ENCODE results near the gene PRDM10. TPM values are rescaled to one million over a fixed set of nuclear protein-coding genes. Genes with fewer than 3 reads are reported as not detected.

Gene PRDM10
- total RNA-seq, 3 donors from 2014 or later, result 12.1 to 17.9 (median 14.0) TPM

- Histone ChIP-seq H3K4me1 (ENCODE audit: low read depth) (no peaks in the 10 kb centered on the region), H3K36me3 (ENCODE audit: low read depth) (no peaks in the 10 kb centered on the region), H3K4me3 (no peak overlapping the region), H3K9me3 (no peaks in the 10 kb centered on the region)
- intact Hi-C loops (cut with DNase I, micrococcal nuclease), result no loop called here
- TF ChIP-seq, protein P1, sequence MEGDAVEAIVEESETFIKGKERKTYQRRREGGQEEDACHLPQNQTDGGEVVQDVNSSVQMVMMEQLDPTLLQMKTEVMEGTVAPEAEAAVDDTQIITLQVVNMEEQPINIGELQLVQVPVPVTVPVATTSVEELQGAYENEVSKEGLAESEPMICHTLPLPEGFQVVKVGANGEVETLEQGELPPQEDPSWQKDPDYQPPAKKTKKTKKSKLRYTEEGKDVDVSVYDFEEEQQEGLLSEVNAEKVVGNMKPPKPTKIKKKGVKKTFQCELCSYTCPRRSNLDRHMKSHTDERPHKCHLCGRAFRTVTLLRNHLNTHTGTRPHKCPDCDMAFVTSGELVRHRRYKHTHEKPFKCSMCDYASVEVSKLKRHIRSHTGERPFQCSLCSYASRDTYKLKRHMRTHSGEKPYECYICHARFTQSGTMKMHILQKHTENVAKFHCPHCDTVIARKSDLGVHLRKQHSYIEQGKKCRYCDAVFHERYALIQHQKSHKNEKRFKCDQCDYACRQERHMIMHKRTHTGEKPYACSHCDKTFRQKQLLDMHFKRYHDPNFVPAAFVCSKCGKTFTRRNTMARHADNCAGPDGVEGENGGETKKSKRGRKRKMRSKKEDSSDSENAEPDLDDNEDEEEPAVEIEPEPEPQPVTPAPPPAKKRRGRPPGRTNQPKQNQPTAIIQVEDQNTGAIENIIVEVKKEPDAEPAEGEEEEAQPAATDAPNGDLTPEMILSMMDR (IDR thresholded peaks at IDR 0.05), result no peak
- DNase-seq, result no peak
- no peak for ATAC-seq
Observed at GRCh38 chr11:129980086-129980485, 22.5 kb downstream of the PRDM10 start.

- TF ChIP-seq, protein P1 (IDR thresholded peaks at IDR 0.05), result no peak
- Histone ChIP-seq H3K4me1 (ENCODE audit: low read depth) (no peaks in the 10 kb centered on the region), H3K9me3 (no peaks in the 10 kb centered on the region), H3K4me3 (no peak overlapping the region), H3K36me3 (ENCODE audit: low read depth) (no peaks in the 10 kb centered on the region)
- intact Hi-C loops (cut with DNase I, micrococcal nuclease), result no loop called here
- no peak for ATAC-seq
- no peak for DNase-seq
Observed at GRCh38 chr11:129979046-129979605, 23.5 kb downstream of the PRDM10 start.

- TF ChIP-seq, protein P1 (IDR thresholded peaks at IDR 0.05), result no peak
- H3K4me1 ChIP-seq (ENCODE audit: low read depth), result no peaks in the 10 kb centered on the region
- H3K36me3 ChIP-seq (ENCODE audit: low read depth), result no peaks in the 10 kb centered on the region
- DNase-seq (no peak), ATAC-seq (no peak)
- intact Hi-C loops (cut with DNase I, micrococcal nuclease), result no loop called here
- no peaks in the 10 kb centered on the region for H3K9me3 ChIP-seq
- H3K4me3 ChIP-seq, result no peak overlapping the region
Observed at GRCh38 chr11:129978447-129978846, 24.2 kb downstream of the PRDM10 start.

GRCh38 chr11:129976328-129976727, 26.3 kb downstream of the PRDM10 start:
- H3K9me3 ChIP-seq, result no peaks in the 10 kb centered on the region
- DNase-seq (no peak), ATAC-seq (no peak)
- intact Hi-C loops (cut with DNase I, micrococcal nuclease), result no loop called here
- H3K4me3 ChIP-seq, result no peak overlapping the region
- H3K36me3 ChIP-seq (ENCODE audit: low read depth), result no peaks in the 10 kb centered on the region
- TF ChIP-seq, protein P1 (IDR thresholded peaks at IDR 0.05), result no peak
- no peaks in the 10 kb centered on the region for H3K4me1 ChIP-seq (ENCODE audit: low read depth)

GRCh38 chr11:129975543-129975942, 27.1 kb downstream of the PRDM10 start:
- intact Hi-C loops (cut with DNase I, micrococcal nuclease), result no loop called here
- Histone ChIP-seq H3K4me3 (no peak overlapping the region), H3K4me1 (ENCODE audit: low read depth) (no peaks in the 10 kb centered on the region), H3K36me3 (ENCODE audit: low read depth) (no peaks in the 10 kb centered on the region), H3K9me3 (no peaks in the 10 kb centered on the region)
- ATAC-seq (no peak), DNase-seq (no peak)
- TF ChIP-seq, protein P1 (IDR thresholded peaks at IDR 0.05), result no peak

DNA sequence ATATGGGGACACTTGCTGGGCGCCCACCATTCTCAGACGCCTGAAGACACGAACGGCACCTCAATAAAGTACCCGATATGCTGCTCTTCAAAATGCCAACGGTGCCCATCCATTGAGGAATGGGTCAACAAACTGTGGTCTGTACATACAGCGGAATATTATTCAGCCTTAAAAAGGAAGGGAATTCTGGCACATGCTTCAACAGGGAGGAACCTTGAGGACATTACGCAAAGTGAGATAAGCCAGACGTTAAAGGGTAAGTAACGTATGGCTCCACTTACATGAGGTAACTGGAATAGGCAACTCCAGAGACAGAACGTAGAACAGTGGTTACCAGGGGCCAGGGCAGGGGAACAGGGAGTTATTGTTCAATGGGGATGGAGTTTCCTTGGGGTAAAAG, 28.0 kb downstream of the PRDM10 start:
- DNase-seq (no peak), ATAC-seq (no peak)
- intact Hi-C loops (cut with DNase I, micrococcal nuclease), result no loop called here
- Histone ChIP-seq H3K4me3 (no peak overlapping the region), H3K36me3 (ENCODE audit: low read depth) (no peaks in the 10 kb centered on the region), H3K4me1 (ENCODE audit: low read depth) (no peaks in the 10 kb centered on the region), H3K9me3 (no peaks in the 10 kb centered on the region)
- TF ChIP-seq, protein P1 (IDR thresholded peaks at IDR 0.05), result no peak

All from mucosa of descending colon (tissue), 3 donors.